ENCODE measurements around the gene SRMS.
"Not testable (repeated sequence)": the region's sequence is repeated elsewhere in the genome, so short reads cannot be mapped to it uniquely, and the experiment has no call there.

Gene SRMS

GRCh38 chr20:63522091-63522868 lies 25.3 kb downstream of the SRMS start:
- no peak for DNase-seq (ENCODE audit: low read depth, low spot score)

GRCh38 chr20:63521602-63522001 lies 25.9 kb downstream of the SRMS start:
- no peak for DNase-seq (ENCODE audit: low read depth, low spot score)

GRCh38 chr20:63520934-63521601 lies 26.5 kb downstream of the SRMS start:
- DNase-seq (ENCODE audit: low read depth, low spot score), result no peak

- DNase-seq (ENCODE audit: low read depth, low spot score), result no peak
Measured at GRCh38 chr20:63520504-63520933, 27.0 kb downstream of the SRMS start, which contains the start of gene PPDPF. Gene PPDPF (plus strand): TSS chr20:63520765. CDS start chr20:63521309, 544 bp downstream.

- no peak for DNase-seq (ENCODE audit: low read depth, low spot score)
Measured at GRCh38 chr20:63519668-63520503, 27.7 kb downstream of the SRMS start.

GRCh38 chr20:63518946-63519667 lies 28.4 kb downstream of the SRMS start:
- DNase-seq (ENCODE audit: low read depth, low spot score), result no peak

- no peak for DNase-seq (ENCODE audit: low read depth, low spot score)
Measured at GRCh38 chr20:63518351-63518861, 29.1 kb downstream of the SRMS start.

- no peak for DNase-seq (ENCODE audit: low read depth, low spot score)
Measured at GRCh38 chr20:63517376-63518309, 29.9 kb downstream of the SRMS start.

- DNase-seq (ENCODE audit: low read depth, low spot score), result not testable (repeated sequence)
Measured at GRCh38 chr20:63514520-63514919, 33.0 kb downstream of the SRMS start.

GRCh38 chr20:63513207-63513606 lies 34.3 kb downstream of the SRMS start:
- DNase-seq (ENCODE audit: low read depth, low spot score), result no peak

- no peak for DNase-seq (ENCODE audit: low read depth, low spot score)
Measured at GRCh38 chr20:63509088-63509564, 38.4 kb downstream of the SRMS start.

GRCh38 chr20:63508072-63508768 lies 39.3 kb downstream of the SRMS start:
- no peak for DNase-seq (ENCODE audit: low read depth, low spot score)

- DNase-seq (ENCODE audit: low read depth, low spot score), result no peak
Measured at GRCh38 chr20:63507083-63507743, 40.3 kb downstream of the SRMS start.

GRCh38 chr20:63505723-63506122 lies 41.8 kb downstream of the SRMS start:
- no peak for DNase-seq (ENCODE audit: low read depth, low spot score)

GRCh38 chr20:63505281-63505680 lies 42.3 kb downstream of the SRMS start:
- DNase-seq (ENCODE audit: low read depth, low spot score), result no peak

GRCh38 chr20:63504642-63505041 lies 42.9 kb downstream of the SRMS start:
- no peak for DNase-seq (ENCODE audit: low read depth, low spot score)

- no peak for DNase-seq (ENCODE audit: low read depth, low spot score)
Measured at GRCh38 chr20:63503524-63503923, 44.0 kb downstream of the SRMS start.

- DNase-seq (ENCODE audit: low read depth, low spot score), result no peak
Measured at GRCh38 chr20:63502671-63503172, 44.8 kb downstream of the SRMS start.
